Activated naive CD8-positive, alpha-beta T cell (primary cell): ENCODE data around the gene RUNX1.
A peak's percentile ranks its signal among the peaks of the same experiment; 100 is the strongest.

Experiments
- H3K27ac Mint-ChIP-seq: one replicate; pipeline ENCODE4 v1.8.0; 2021; ENCODE audit warnings: mixed read lengths
- H3K27me3 Mint-ChIP-seq: one replicate; pipeline ENCODE4 v1.8.0; 2021; ENCODE audit warnings: mixed read lengths
- H3K36me3 Mint-ChIP-seq: one replicate; pipeline ENCODE4 v1.8.0; 2021; ENCODE audit warnings: mixed read lengths
- H3K4me1 Mint-ChIP-seq: one replicate; pipeline ENCODE4 v1.8.0; 2021; ENCODE audit warnings: low read depth, mixed read lengths
- H3K4me3 Mint-ChIP-seq: one replicate; pipeline ENCODE4 v1.8.0; 2021; ENCODE audit warnings: mild to moderate bottlenecking, mixed read lengths
- H3K9me3 Mint-ChIP-seq: one replicate; pipeline ENCODE4 v1.8.0; 2021; ENCODE audit warnings: low read depth, mixed read lengths

Gene RUNX1

DNA sequence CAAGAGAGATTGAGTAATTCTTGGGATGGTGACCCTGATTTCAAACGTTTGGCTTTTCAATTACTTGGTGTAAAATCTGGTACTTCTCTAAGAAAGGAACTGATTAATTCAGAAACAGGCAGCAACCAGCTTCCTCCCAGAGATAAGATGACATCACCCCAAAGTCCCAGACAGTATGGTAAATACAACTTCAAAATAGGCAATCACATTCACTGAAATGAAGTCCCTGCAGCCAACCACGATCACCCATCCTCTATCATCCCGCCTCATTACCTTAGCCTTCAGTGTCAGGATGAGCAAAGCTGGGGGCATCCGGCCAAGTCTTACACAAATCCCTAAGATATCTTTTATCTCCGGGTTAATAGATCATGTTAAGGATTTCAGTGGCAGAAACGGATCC lies 26.4 kb upstream of the RUNX1 start:
- Mint-ChIP-seq H3K4me3 (no peak overlapping the region), H3K36me3 (peaks cover 3% of the 10 kb centered on the region), H3K27ac (no peak overlapping the region), H3K4me1 (peaks cover 7% of the 10 kb centered on the region), H3K9me3 (peaks cover 5% of the 10 kb centered on the region), H3K27me3 (no peaks in the 10 kb centered on the region)

DNA sequence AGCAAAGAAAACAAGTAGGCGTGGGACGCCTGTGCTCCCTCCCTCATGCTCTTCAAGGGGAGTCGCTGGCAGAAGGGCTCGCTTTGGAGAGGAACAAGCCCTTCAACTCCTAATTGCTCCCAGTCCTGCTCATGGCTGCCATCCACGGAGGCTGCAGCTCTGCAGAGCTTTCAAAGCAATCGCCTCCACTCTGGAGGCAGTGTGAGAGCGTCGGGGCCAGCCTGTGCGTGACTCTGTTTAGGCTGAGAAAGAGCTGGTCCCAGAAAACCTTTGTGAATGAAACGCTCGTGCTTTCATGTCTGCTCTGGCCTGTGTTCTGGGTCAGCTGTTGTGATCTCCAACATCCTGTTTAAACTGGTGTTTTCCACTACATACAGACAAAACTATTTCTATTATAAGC lies 23.9 kb upstream of the RUNX1 start:
- peaks cover 5% of the 10 kb centered on the region for H3K9me3 Mint-ChIP-seq
- peaks cover 4% of the 10 kb centered on the region for H3K4me1 Mint-ChIP-seq
- no peak overlapping the region for H3K4me3 Mint-ChIP-seq
- no peak overlapping the region for H3K27ac Mint-ChIP-seq
- H3K36me3 Mint-ChIP-seq, result peaks cover 3% of the 10 kb centered on the region
- no peaks in the 10 kb centered on the region for H3K27me3 Mint-ChIP-seq

DNA sequence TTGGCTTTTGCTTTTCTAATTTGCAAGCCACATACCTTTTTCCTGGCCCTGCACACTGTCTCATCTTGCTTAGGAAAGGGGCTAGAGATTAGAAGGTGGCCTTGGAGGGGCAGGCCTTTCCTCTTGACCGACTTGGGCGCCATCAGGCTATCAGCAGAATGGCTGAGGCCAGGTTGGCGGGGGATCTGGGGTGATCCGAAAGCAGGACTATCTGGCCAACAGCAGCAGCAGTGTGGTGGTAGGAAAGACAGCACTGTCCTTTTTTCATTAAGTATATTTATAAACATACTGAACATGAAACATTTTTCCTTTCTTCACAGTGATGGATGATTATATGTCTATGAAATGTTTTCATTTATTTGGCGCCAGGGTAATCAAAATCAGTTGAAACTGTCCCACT lies 23.5 kb upstream of the RUNX1 start:
- no peak overlapping the region for H3K4me3 Mint-ChIP-seq
- no peak overlapping the region for H3K27ac Mint-ChIP-seq
- H3K36me3 Mint-ChIP-seq, result peaks cover 3% of the 10 kb centered on the region
- H3K9me3 Mint-ChIP-seq, result peaks cover 5% of the 10 kb centered on the region
- H3K27me3 Mint-ChIP-seq, result no peaks in the 10 kb centered on the region
- H3K4me1 Mint-ChIP-seq, result peaks cover under 1% of the 10 kb centered on the region

DNA sequence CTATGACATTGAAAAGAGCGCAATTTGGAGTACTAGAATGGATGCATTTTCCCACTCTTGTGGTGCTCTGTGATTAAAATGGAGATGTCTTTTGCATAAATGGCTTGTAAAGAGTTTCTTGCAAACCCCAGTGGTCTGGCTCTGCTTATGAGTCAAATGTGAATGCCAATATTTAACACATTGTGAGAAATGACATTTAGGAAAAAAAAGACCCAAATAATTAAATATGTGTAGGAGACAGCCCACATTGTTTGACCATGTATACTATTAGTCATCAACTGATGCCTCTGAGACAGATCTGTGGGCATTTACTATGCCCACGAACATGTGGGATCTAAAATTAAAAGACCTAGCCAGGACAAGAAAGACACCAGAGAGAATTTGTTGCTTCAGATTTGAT lies 22.2 kb upstream of the RUNX1 start:
- peaks cover 5% of the 10 kb centered on the region for H3K9me3 Mint-ChIP-seq
- H3K27me3 Mint-ChIP-seq, result no peaks in the 10 kb centered on the region
- H3K27ac Mint-ChIP-seq, result no peak overlapping the region
- H3K4me1 Mint-ChIP-seq, result no peaks in the 10 kb centered on the region
- H3K4me3 Mint-ChIP-seq, result no peak overlapping the region
- H3K36me3 Mint-ChIP-seq, result peaks cover 3% of the 10 kb centered on the region

DNA sequence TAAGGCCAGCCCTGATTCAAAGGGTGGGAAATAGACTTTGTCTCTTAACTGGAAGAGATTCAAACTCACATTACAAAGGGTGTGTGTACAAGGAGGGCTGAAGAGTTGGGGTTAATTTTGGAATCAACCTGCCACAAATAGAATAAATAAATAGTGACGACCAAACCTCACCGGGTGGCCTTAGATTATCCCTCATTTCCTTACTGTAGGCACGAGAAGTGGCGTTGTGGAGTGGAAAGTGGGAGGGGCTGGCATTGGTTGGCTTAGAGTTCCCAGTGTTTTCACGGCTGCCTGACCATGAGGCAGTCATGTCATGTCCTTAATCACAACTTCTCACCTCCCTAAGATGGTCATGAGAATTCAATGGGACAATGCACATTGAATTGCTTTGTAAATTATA lies 21.3 kb upstream of the RUNX1 start:
- H3K27ac Mint-ChIP-seq, result no peak overlapping the region
- H3K27me3 Mint-ChIP-seq, result no peaks in the 10 kb centered on the region
- H3K9me3 Mint-ChIP-seq, result peaks cover 5% of the 10 kb centered on the region
- H3K36me3 Mint-ChIP-seq, result peaks cover 3% of the 10 kb centered on the region
- no peaks in the 10 kb centered on the region for H3K4me1 Mint-ChIP-seq
- H3K4me3 Mint-ChIP-seq, result no peak overlapping the region

DNA sequence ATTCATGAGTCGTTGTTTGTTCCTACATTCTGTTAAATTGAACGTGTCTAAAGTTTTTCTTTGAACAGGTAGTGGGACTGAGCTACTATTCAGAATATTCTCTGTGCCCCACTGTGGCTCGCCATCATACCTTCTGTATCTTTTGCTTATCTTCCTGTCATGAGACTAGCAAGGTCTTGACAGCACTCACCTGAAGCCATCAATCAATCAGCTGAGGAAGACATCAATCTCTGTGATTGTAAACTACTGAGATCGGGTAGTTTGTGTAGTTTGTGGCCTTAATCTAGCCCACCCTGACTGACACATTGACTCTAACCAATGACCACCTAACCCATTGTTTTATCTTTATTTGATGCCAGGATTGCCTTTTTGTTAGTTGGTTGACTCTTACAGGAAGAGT lies 17.7 kb upstream of the RUNX1 start:
- Mint-ChIP-seq H3K27ac (no peak overlapping the region), H3K9me3 (no peaks in the 10 kb centered on the region), H3K4me1 (peaks cover 1% of the 10 kb centered on the region), H3K36me3 (no peaks in the 10 kb centered on the region), H3K27me3 (no peaks in the 10 kb centered on the region), H3K4me3 (no peak overlapping the region)

DNA sequence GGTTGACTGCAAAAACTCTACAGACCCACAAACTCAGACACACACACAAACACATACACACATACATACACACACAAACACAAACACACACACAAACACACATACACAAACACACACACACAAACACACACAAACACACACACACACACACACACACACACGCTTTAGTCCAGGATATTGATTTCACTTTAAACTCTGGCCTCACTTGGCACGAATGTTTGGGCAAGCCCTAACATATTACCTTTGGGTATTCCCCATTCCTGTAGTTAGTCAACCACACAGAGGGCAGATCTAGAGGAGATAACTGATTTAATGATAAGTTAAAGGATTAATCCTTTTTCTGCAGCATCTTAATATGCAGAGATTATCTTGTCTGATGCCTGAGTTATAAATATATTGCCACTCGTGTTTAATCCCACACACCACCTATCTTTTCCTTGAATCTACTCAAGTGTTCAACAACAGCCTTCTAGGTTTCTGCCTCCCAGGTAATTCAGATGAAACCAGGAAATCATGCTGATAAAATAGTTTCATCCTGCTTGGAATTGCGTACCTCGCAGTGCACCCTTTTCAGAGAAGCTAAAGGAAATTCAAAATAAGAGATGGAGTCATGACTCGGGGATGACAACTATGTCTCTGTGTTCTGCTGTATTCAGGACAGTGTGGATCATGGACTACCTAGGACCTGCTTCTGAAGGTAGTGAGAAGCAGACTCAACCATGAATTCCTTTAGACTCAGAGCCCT lies 14.5 kb upstream of the RUNX1 start:
- Mint-ChIP-seq H3K4me3 (no peak overlapping the region), H3K9me3 (no peaks in the 10 kb centered on the region)

DNA sequence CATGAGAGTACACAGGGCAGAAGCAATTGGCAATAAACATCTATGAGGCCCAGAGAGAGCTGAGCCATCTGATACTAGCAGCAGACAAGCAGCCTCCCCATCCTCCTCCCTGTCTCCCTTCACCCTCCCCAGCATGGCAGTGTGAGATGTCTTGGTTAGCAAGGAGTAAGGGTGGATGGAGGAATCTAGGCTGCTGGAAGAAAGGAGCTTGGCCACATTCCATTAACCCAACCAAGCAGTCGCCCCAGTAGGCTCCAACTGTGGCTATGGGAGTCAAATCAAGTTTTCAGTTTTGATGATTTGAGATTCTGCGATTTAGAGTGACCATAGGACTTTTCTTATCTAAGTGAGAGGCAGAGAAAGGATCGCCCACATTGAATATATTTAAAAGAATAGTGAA lies 12.9 kb upstream of the RUNX1 start:
- H3K27ac Mint-ChIP-seq, result no peak overlapping the region
- no peaks in the 10 kb centered on the region for H3K27me3 Mint-ChIP-seq
- no peaks in the 10 kb centered on the region for H3K36me3 Mint-ChIP-seq
- H3K4me1 Mint-ChIP-seq, result peaks cover 15% of the 10 kb centered on the region
- H3K9me3 Mint-ChIP-seq, result no peaks in the 10 kb centered on the region
- no peak overlapping the region for H3K4me3 Mint-ChIP-seq

More for the DNA sequence above, 14.5 kb upstream of the RUNX1 start:
- H3K36me3 Mint-ChIP-seq, result no peaks in the 10 kb centered on the region
- no peaks in the 10 kb centered on the region for H3K27me3 Mint-ChIP-seq
- no peak overlapping the region for H3K27ac Mint-ChIP-seq
- H3K4me1 Mint-ChIP-seq, result peaks cover 14% of the 10 kb centered on the region

DNA sequence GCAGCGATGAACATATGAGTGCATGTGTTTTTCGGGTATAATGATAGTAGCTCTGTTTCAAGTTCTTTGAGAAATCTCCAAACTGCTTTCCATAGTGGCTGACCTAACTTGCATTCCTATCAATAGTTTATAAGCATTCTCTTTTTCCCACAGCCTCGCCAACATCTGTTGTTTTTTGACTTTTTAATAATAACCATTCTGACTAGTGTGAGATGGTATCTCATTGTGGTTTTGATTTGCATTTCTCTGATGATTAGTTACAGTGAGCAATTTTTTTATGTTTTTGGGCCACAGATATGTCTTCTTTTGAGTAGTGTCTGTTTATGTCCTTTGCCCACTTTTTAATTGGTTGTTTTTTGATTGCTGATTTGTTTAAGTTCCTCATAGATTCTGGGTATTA lies 10.6 kb upstream of the RUNX1 start:
- H3K4me3 Mint-ChIP-seq, result no peak overlapping the region

DNA sequence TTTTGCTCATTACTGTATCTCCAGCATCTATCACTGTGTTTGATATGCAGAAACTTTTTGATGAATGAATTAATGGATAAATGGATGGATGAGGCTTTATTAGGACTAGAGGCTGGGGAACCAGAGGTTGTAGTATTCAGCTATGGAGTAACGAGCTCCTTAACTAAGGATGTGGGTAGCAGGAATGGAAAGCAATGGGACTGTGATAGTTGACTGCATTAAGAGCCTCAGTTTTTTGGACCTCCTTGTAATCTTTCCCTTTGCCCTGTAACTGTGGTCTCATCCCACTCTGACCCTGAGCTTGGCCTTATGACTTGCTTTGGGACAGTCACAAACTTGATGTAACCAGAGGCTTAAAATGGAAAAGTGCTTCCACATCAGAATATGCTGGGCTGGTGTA lies 9.0 kb upstream of the RUNX1 start:
- Mint-ChIP-seq H3K4me1 (peaks cover 16% of the 10 kb centered on the region), H3K27me3 (no peaks in the 10 kb centered on the region), H3K4me3 (no peak overlapping the region), H3K36me3 (no peaks in the 10 kb centered on the region), H3K27ac (no peak overlapping the region), H3K9me3 (no peaks in the 10 kb centered on the region)

More for the DNA sequence above, 10.6 kb upstream of the RUNX1 start:
- Mint-ChIP-seq H3K36me3 (no peaks in the 10 kb centered on the region), H3K9me3 (no peaks in the 10 kb centered on the region), H3K4me1 (peaks cover 15% of the 10 kb centered on the region), H3K27ac (no peak overlapping the region), H3K27me3 (no peaks in the 10 kb centered on the region)

DNA sequence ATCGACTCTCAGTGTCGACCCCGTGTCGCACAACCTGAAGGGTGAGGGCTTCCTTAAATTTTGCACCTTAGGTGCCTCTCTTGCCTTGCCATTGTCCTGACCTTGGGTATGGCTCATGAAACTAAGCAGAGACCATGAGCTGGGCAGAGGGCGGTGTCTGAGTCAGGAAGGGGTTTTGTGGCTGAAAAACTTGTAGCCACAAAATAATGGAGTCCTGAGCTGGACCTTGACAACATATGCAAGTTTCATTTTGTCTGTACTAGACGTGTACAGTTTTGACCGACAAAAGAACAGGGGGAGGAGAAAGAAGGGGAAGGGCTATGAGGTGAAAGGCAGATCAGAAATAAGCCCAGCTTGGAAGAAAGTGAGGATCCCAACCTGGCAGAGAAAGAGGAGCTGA lies 8.3 kb upstream of the RUNX1 start:
- no peak overlapping the region for H3K4me3 Mint-ChIP-seq
- H3K9me3 Mint-ChIP-seq, result no peaks in the 10 kb centered on the region
- no peak overlapping the region for H3K27ac Mint-ChIP-seq
- peaks cover 22% of the 10 kb centered on the region for H3K4me1 Mint-ChIP-seq
- H3K27me3 Mint-ChIP-seq, result no peaks in the 10 kb centered on the region
- H3K36me3 Mint-ChIP-seq, result no peaks in the 10 kb centered on the region

DNA sequence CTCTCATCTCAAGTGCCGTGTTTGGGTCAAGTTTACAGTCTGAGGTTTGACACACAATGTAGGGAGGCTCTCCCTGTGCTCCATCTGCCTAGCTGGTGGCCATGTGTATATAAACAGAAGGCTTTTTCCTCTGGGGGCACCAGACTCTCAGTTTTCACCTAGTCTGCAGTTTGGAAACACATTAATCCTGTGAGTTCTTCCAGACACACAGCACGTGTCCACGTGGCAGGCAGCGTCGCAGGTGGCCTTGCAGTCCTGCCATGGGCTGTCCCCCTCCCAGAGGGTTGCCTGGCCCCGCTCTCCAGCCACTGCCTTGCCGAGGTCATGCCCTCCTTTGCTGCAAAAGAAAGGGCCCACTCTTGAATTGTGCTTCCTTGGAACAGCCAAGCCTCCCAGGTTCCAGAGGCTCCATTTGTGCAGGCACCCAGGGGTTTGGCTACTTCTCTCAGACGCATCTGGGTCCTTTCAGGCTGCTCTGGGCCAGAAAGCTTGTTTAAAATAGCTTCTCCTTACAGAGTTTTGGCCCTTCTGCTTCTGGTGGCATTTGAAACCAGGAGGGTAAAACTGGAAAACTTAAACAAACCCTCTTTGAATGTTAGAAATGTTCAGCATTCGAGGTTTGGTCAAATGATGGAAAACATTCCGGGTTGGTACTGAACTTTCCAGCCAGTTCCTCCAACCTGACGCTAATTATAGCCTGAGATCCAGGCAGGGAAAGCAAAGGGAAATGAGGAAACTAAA lies 4.4 kb upstream of the RUNX1 start:
- Mint-ChIP-seq H3K27ac (no peak overlapping the region), H3K9me3 (no peaks in the 10 kb centered on the region), H3K27me3 (no peaks in the 10 kb centered on the region), H3K4me3 (no peak overlapping the region), H3K4me1 (peaks cover 38% of the 10 kb centered on the region), H3K36me3 (no peaks in the 10 kb centered on the region)

DNA sequence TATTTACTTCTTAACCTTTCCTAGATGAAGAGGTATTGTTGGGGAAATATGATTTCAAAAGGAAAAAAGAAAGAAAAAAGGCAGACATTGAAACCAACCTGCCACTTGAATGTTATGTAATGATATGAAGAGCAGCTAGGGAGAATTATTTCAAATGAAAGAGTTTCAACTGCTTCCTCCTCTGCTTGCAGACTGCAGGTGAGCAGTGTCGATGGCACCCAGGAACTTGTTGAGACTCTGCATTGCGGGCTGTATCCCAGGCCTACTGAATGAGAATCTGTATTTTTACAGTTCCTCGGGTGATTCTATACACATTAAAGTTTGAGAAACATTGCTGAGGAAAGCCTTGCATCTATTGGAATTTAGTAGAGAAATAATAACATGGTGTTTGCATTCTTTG lies 3.7 kb upstream of the RUNX1 start:
- Mint-ChIP-seq H3K4me3 (peak overlapping the region; percentile 4), H3K27ac (peak overlapping the region; percentile 41), H3K27me3 (no peaks in the 10 kb centered on the region), H3K36me3 (no peaks in the 10 kb centered on the region), H3K4me1 (peaks cover 43% of the 10 kb centered on the region), H3K9me3 (no peaks in the 10 kb centered on the region)

DNA sequence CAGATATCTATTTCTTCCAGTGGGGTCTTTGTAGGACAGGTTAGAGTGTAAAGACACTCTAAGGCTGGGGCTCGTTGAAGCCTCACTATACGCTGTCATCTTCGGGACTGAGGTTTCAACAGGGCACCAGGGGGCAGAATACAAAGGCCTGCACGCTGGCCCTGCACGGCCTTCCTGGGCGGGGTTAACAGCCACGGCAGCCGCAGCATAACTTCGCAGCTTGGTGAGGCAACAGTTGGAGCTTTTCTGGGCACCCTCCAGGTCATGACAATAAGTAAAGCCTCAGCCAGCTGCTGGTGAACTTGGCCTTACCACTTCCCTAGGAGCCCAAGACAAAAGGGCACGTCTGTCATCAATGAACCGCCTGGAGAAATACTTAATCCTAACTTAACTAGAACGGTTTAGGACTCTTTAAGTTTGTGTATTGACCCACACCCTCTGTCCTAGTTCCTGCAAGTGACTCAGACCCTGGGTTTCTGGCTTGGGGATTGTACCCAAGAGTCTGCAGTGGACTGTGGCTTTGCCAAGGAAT lies 2.3 kb upstream of the RUNX1 start:
- H3K36me3 Mint-ChIP-seq, result no peaks in the 10 kb centered on the region
- H3K27me3 Mint-ChIP-seq, result no peaks in the 10 kb centered on the region
- peak overlapping the region; percentile 98 for H3K27ac Mint-ChIP-seq
- H3K9me3 Mint-ChIP-seq, result no peaks in the 10 kb centered on the region
- peak overlapping the region; percentile 93 for H3K4me3 Mint-ChIP-seq
- H3K4me1 Mint-ChIP-seq, result peaks cover 57% of the 10 kb centered on the region

DNA sequence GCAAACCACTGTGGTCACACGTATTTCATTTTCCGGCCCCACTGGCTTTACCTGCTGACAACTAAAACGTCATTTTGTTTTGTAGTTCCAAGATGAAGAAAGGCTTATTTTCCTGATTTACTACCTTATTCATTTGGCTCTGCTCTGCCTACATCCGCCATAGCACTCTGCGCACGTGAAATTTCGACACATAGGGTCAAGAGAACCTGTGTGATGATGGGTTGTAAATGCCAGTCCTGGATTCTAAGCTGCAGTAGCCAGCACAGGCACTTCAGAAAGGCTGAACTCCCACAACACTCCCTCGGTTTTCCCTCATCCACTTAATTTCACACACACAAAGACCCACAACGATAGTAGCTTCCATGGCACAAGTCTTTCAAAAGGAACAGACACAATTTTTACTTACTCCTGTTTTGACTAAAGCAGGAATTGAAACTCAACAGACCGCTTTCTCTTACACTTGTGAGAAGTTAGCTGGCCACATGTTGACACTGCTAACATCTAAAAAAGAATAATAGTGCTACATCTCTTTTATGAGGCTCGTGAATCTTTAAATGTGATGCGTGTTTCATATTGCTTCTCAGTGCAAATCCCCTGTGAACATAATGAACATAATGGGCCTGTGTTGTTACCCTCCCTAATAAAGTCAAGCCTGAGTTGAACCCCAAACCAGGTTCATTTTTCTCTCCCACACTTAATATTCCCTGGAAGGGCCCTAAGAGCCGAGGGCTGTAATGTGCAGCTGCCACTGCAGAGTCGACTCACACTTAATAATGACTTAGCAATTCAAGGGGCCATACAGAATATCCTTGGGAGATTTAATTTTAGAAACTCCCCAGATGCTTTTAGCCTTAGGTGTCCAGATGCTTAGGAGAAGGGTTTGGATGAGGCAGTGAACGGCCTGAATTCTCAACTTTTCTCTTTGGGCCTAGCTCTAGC lies 1.5 kb upstream of the RUNX1 start:
- Mint-ChIP-seq H3K27me3 (no peaks in the 10 kb centered on the region), H3K36me3 (no peaks in the 10 kb centered on the region), H3K9me3 (no peaks in the 10 kb centered on the region), H3K4me1 (peaks cover 64% of the 10 kb centered on the region), H3K4me3 (peak overlapping the region; percentile 93), H3K27ac (peak overlapping the region; percentile 98)
